ENCODE results near the gene NINJ2.

NINJ2 gene

DNA sequence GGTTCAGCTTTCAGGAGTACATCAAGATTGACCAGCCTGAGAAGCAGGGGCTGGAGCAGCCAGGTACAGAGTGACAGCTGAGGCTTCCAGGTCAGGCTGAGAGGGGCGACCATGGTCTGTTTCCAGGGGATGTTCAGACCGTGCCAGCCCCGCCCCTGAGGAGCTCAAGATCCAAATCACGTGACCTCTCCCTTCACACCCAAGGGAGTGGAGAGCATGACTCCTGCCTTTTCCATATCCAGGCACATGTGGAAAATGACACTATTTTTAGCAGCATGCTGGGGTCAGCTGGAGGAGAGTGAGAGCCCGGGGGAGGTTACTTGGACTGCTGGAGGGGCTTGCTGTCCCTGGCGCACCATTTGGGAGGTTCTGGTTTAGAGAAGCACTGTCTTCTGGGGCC, 110.8 kb downstream of the NINJ2 start:
- Histone ChIP-seq H3K9me3 (no peaks in the 10 kb centered on the region), H3K27me3 (no peaks in the 10 kb centered on the region), H3K36me3 (peaks cover 15% of the 10 kb centered on the region), H3K4me1 (ENCODE audit: control insufficient read depth in 1 of 2, insufficient read depth in 1 of 2, low read depth in 1 of 2, low read length in 1 of 2) (peaks cover 11 to 39% of the 10 kb centered on the region in 2 experiments), H3K4me3 (ENCODE audit: low read depth in 1 of 2, low read length in 1 of 2) (peak overlapping the region in 1 of 2 experiments; percentile 48), H3K27ac (peak overlapping the region; percentile 77)
- no peak for TF ChIP-seq CTCF (IDR thresholded peaks at IDR 0.05)

GRCh38 chr12:550473-551260, 112.6 kb downstream of the NINJ2 start:
- Histone ChIP-seq H3K9me3 (no peaks in the 10 kb centered on the region), H3K4me3 (ENCODE audit: low read depth in 1 of 2, low read length in 1 of 2) (no peak overlapping the region), H3K36me3 (peaks cover 13% of the 10 kb centered on the region), H3K27me3 (no peaks in the 10 kb centered on the region), H3K27ac (no peak overlapping the region), H3K4me1 (ENCODE audit: control insufficient read depth in 1 of 2, insufficient read depth in 1 of 2, low read depth in 1 of 2, low read length in 1 of 2) (peaks cover 27 to 55% of the 10 kb centered on the region in 2 experiments)
- no peak for TF ChIP-seq CTCF (IDR thresholded peaks at IDR 0.05)

- H3K27me3 ChIP-seq, result no peaks in the 10 kb centered on the region
- peaks cover 35 to 59% of the 10 kb centered on the region in 2 experiments for H3K4me1 ChIP-seq (ENCODE audit: control insufficient read depth in 1 of 2, insufficient read depth in 1 of 2, low read depth in 1 of 2, low read length in 1 of 2)
- TF ChIP-seq CTCF (IDR thresholded peaks at IDR 0.05), result no peak
- no peak overlapping the region for H3K27ac ChIP-seq
- no peak overlapping the region for H3K4me3 ChIP-seq (ENCODE audit: low read depth in 1 of 2, low read length in 1 of 2)
- H3K9me3 ChIP-seq, result no peaks in the 10 kb centered on the region
- peaks cover 13% of the 10 kb centered on the region for H3K36me3 ChIP-seq
Observed at GRCh38 chr12:549476-550082, 113.7 kb downstream of the NINJ2 start.

DNA sequence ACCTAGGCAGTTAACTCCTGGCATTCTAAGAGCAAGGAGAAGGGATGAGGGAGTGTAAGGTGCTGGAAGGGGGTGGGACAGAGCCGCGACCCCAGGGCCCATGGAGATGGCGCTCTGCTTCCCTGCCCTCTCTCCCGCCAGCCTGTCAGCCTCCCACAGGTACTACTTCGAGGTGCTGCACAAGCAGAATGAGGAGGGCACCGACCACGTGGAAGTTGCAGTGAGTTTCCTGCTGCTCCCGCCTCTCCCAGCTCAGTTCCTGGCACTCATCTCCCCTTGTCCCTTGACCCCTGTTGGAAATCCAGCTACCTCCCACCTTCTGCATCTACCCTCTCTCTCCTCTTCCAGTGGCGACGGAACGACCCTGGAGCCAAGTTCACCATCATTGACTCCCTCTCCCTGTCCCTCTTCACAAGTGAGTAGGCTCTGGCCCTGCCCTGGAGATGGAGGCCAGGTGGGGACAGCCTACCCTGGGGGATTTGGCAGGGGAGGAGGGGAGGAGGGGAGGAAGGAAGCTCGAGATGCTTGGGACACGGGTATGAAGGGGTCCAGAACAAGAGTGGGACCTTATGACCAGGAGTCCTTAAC, 115.3 kb downstream of the NINJ2 start:
- H3K36me3 ChIP-seq, result peaks cover 13% of the 10 kb centered on the region
- no peak overlapping the region for H3K27ac ChIP-seq
- H3K9me3 ChIP-seq, result no peaks in the 10 kb centered on the region
- H3K27me3 ChIP-seq, result no peaks in the 10 kb centered on the region
- peaks cover 40 to 54% of the 10 kb centered on the region in 2 experiments for H3K4me1 ChIP-seq (ENCODE audit: control insufficient read depth in 1 of 2, insufficient read depth in 1 of 2, low read depth in 1 of 2, low read length in 1 of 2)
- no peak overlapping the region for H3K4me3 ChIP-seq (ENCODE audit: low read depth in 1 of 2, low read length in 1 of 2)
- TF ChIP-seq CTCF (IDR thresholded peaks at IDR 0.05), result no peak

GRCh38 chr12:546920-547845, 116.1 kb downstream of the NINJ2 start:
- Histone ChIP-seq H3K27ac (peak overlapping the region; percentile 74), H3K36me3 (peaks cover 13% of the 10 kb centered on the region), H3K4me3 (ENCODE audit: low read depth in 1 of 2, low read length in 1 of 2) (peak overlapping the region; percentile 56), H3K4me1 (ENCODE audit: control insufficient read depth in 1 of 2, insufficient read depth in 1 of 2, low read depth in 1 of 2, low read length in 1 of 2) (peaks cover 48 to 54% of the 10 kb centered on the region in 2 experiments), H3K9me3 (no peaks in the 10 kb centered on the region), H3K27me3 (no peaks in the 10 kb centered on the region)
- peak; percentile 98 for TF ChIP-seq CTCF (IDR thresholded peaks at IDR 0.05)
